Measurements from ENCODE around the gene VAV3. TPM values are rescaled to one million over a fixed set of nuclear protein-coding genes. Genes with fewer than 3 reads are reported as not detected.

Gene VAV3
- total and polyA plus RNA-seq, 10 of the 15 experiments (the other 5 are each of a cell fraction or from before 2014, with no cell fraction given): 0.84 to 5.5 (median 3.4) TPM

DNA sequence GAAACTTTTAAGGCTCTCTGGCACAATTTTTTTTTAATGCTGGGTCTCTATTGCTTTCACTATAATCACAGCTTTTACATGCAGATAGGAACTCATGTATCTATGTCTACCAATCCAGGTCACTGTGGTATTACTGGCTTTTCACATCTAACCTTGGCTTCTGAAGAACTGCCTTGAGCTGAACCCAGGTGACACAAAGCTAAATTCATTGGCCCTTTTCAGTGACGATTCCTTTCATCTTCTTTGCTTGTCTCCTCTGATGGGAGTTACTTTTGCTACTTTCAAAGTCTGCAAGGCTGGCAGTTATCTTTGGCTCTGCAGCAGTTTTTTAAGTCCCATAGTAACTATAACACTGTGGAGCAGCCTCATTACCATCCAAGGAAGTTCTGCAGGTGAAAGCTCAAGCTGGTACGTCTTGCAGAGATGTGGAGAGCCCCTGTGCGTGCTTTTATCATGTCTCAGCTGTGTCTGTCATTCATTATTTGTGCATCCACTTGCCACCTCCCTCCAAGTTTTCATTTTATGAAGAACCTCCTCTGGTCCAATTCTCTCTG is 364.3 kb downstream of the VAV3 start:
- Histone ChIP-seq H3K4me1 (ENCODE audit: control insufficient read depth, insufficient read depth, low read length) (no peaks in the 10 kb centered on the region), H4K20me1 (ENCODE audit: control insufficient read depth, insufficient read depth) (no peaks in the 10 kb centered on the region), H3K27ac (ENCODE audit: control insufficient read depth, insufficient read depth) (no peak overlapping the region), H3K4me3 (no peak overlapping the region), H3K79me2 (ENCODE audit: control insufficient read depth, insufficient read depth, low read length) (no peaks in the 10 kb centered on the region), H3K9ac (ENCODE audit: control insufficient read depth, insufficient read depth, low read length) (no peak overlapping the region), H3K27me3 (replicated peaks in 1 of 2; ENCODE audit: control insufficient read depth in 2 of 2, insufficient read depth in 2 of 2, low read length in 1 of 2) (no peaks in the 10 kb centered on the region), H3K36me3 (ENCODE audit: control insufficient read depth in 2 of 2, insufficient read depth in 2 of 2, low read length in 1 of 2) (no peaks in the 10 kb centered on the region), H3K9me3 (replicated peaks; ENCODE audit: control insufficient read depth, insufficient read depth, low read length) (no peaks in the 10 kb centered on the region), H2AFZ (ENCODE audit: control insufficient read depth, low read depth, low read length) (no peak overlapping the region), H3K4me2 (ENCODE audit: control insufficient read depth, insufficient read depth) (no peak overlapping the region)
- ChIA-PET POLR2A (no interaction called here), CTCF (no interaction called here), SMC1A (ENCODE audit: uncharacterized antibody, unreplicated experiment) (interaction anchor here (0.6 kb wide), 2 partner anchors 354 to 1983 kb away, joined by 3 read pairs; no protein-coding TSS in a partner anchor), RAD21 (ENCODE audit: unreplicated experiment) (no interaction called here)
- no peak for ATAC-seq
- DNase-seq (ENCODE audit: low read depth, low spot score): no peak
- FAIRE-seq: no peak
- 14% methylated on average over 3 of the region's 3 CpGs for WGBS (ENCODE audit: insufficient coverage, insufficient replicate concordance, low lambda C conversion rate, missing lambda C conversion rate)
- intact Hi-C loops (cut with micrococcal nuclease; ENCODE audit: unreplicated experiment) (no loop called here), in situ Hi-C loops (cut with MboI) (no loop called here)
- no peak for TF ChIP-seq RUNX3 (IDR thresholded peaks at IDR 0.05; ENCODE audit: low read length)
- no peak for TF ChIP-seq POU2F2 (IDR thresholded peaks at IDR 0.05; ENCODE audit: borderline replicate concordance, low read depth, low read length)
- TF ChIP-seq, protein P1, sequence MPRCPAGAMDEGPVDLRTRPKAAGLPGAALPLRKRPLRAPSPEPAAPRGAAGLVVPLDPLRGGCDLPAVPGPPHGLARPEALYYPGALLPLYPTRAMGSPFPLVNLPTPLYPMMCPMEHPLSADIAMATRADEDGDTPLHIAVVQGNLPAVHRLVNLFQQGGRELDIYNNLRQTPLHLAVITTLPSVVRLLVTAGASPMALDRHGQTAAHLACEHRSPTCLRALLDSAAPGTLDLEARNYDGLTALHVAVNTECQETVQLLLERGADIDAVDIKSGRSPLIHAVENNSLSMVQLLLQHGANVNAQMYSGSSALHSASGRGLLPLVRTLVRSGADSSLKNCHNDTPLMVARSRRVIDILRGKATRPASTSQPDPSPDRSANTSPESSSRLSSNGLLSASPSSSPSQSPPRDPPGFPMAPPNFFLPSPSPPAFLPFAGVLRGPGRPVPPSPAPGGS (IDR thresholded peaks at IDR 0.05; ENCODE audit: borderline replicate concordance, insufficient read depth, low read depth, low read length, poor library complexity, severe bottlenecking): no peak
- no peak for TF ChIP-seq RAD51 (IDR thresholded peaks at IDR 0.05)
- no peak for TF ChIP-seq YY1 (IDR thresholded peaks at IDR 0.05; ENCODE audit: low read depth, low read length)
- TF ChIP-seq, protein P2, sequence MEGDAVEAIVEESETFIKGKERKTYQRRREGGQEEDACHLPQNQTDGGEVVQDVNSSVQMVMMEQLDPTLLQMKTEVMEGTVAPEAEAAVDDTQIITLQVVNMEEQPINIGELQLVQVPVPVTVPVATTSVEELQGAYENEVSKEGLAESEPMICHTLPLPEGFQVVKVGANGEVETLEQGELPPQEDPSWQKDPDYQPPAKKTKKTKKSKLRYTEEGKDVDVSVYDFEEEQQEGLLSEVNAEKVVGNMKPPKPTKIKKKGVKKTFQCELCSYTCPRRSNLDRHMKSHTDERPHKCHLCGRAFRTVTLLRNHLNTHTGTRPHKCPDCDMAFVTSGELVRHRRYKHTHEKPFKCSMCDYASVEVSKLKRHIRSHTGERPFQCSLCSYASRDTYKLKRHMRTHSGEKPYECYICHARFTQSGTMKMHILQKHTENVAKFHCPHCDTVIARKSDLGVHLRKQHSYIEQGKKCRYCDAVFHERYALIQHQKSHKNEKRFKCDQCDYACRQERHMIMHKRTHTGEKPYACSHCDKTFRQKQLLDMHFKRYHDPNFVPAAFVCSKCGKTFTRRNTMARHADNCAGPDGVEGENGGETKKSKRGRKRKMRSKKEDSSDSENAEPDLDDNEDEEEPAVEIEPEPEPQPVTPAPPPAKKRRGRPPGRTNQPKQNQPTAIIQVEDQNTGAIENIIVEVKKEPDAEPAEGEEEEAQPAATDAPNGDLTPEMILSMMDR (IDR thresholded peaks at IDR 0.05 in 2 of 3, conservative IDR thresholded peaks at IDR 0.05 in 1 of 3; ENCODE audit: control insufficient read depth in 2 of 3, extremely low read depth in 1 of 3, insufficient read depth in 1 of 3, low read depth in 3 of 3, low read length in 3 of 3): no peak
- TF ChIP-seq KLF5 (IDR thresholded peaks at IDR 0.05; ENCODE audit: partially characterized antibody): no peak
- no peak for TF ChIP-seq MYC (IDR thresholded peaks at IDR 0.05; ENCODE audit: insufficient read depth, insufficient read length, insufficient replicate concordance, low read length, severe bottlenecking)
- TF ChIP-seq SP1 (IDR thresholded peaks at IDR 0.05; ENCODE audit: low read depth, low read length): no peak
- no peak for TF ChIP-seq ZNF384 (IDR thresholded peaks at IDR 0.05; ENCODE audit: borderline replicate concordance, low read depth, low read length)
- TF ChIP-seq SMC3 (IDR thresholded peaks at IDR 0.05; ENCODE audit: borderline replicate concordance, low read length): no peak
- TF ChIP-seq, protein P3, sequence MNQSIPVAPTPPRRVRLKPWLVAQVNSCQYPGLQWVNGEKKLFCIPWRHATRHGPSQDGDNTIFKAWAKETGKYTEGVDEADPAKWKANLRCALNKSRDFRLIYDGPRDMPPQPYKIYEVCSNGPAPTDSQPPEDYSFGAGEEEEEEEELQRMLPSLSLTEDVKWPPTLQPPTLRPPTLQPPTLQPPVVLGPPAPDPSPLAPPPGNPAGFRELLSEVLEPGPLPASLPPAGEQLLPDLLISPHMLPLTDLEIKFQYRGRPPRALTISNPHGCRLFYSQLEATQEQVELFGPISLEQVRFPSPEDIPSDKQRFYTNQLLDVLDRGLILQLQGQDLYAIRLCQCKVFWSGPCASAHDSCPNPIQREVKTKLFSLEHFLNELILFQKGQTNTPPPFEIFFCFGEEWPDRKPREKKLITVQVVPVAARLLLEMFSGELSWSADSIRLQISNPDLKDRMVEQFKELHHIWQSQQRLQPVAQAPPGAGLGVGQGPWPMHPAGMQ (IDR thresholded peaks at IDR 0.05; ENCODE audit: borderline replicate concordance): no peak
- TF ChIP-seq, protein P4, sequence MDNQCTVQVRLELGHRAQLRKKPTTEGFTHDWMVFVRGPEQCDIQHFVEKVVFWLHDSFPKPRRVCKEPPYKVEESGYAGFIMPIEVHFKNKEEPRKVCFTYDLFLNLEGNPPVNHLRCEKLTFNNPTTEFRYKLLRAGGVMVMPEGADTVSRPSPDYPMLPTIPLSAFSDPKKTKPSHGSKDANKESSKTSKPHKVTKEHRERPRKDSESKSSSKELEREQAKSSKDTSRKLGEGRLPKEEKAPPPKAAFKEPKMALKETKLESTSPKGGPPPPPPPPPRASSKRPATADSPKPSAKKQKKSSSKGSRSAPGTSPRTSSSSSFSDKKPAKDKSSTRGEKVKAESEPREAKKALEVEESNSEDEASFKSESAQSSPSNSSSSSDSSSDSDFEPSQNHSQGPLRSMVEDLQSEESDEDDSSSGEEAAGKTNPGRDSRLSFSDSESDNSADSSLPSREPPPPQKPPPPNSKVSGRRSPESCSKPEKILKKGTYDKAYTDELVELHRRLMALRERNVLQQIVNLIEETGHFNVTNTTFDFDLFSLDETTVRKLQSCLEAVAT (IDR thresholded peaks at IDR 0.05): no peak
- TF ChIP-seq, protein P5, sequence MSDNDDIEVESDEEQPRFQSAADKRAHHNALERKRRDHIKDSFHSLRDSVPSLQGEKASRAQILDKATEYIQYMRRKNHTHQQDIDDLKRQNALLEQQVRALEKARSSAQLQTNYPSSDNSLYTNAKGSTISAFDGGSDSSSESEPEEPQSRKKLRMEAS (IDR thresholded peaks at IDR 0.05; ENCODE audit: low read depth, low read length): no peak
- no peak for TF ChIP-seq WRNIP1 (IDR thresholded peaks at IDR 0.05; ENCODE audit: borderline replicate concordance, low read depth, low read length)
- no TSS peak for BruUV-seq (replicated peaks)

Measured in GM12878 (cell line).